Upper lobe of left lung (tissue), 4 donors: ENCODE results near the gene ABI1.

Source experiments
- CTCF ChIP-seq, 6 experiments: fragments of 450-650 bp in 4 of 6; fragments of 200-600 bp in 2 of 6; sonication (generic) in 2 of 6; IDR thresholded peaks; one replicate each; pipeline ENCODE4 v1.5.1; 2016 to 2019; ENCODE audit warnings: antibody characterized with exemption in 6 of 6
- POLR2A ChIP-seq, 4 donors: fragments of 450-650 bp; IDR thresholded peaks; one replicate each; pipeline ENCODE4 v1.5.1; 2016 to 2017; ENCODE audit warnings: antibody characterized with exemption in 4 of 4, mild to moderate bottlenecking in 2 of 4

GRCh38 chr10:26770069-26770468 is 90.7 kb downstream of the ABI1 start:
- no peak for TF ChIP-seq POLR2A (IDR thresholded peaks at IDR 0.05)
- no peak for TF ChIP-seq CTCF (IDR thresholded peaks at IDR 0.05)
